H9 (cell line): ENCODE results near the gene USP26. TPM values are rescaled to one million over a fixed set of nuclear protein-coding genes. Genes with fewer than 3 reads are reported as not detected.
A peak's percentile ranks its signal among the peaks of the same experiment; 100 is the strongest.

Experiments used
- DNase-seq: peaks from one replicate; pipeline ENCODE4 v3.0.0-alpha.2; 2017
- H2AFZ ChIP-seq: one replicate; pipeline ENCODE4 v1.6.1; 2013; ENCODE audit warnings: mild to moderate bottlenecking, low read length, control low read depth, moderate library complexity
- H2AK5ac ChIP-seq: 2 replicates; pipeline ENCODE4 v1.6.1; 2013; ENCODE audit warnings: low read length, control low read depth, mixed read lengths; ENCODE audit not compliant: insufficient read length
- H2BK120ac ChIP-seq: one replicate; pipeline ENCODE4 v1.6.1; 2013; ENCODE audit warnings: low read depth, mild to moderate bottlenecking, low read length, control low read depth, inconsistent platforms; ENCODE audit not compliant: poor library complexity, severe bottlenecking
- H2BK12ac ChIP-seq: 2 replicates; pipeline ENCODE4 v1.6.1; 2013; ENCODE audit warnings: low read length, control low read depth, mixed read lengths, low read depth; ENCODE audit not compliant: insufficient read length
- H2BK15ac ChIP-seq: 2 replicates; pipeline ENCODE4 v1.6.1; 2013; ENCODE audit warnings: low read depth, low read length, control low read depth
- H2BK20ac ChIP-seq: one replicate; pipeline ENCODE4 v1.6.1; 2013; ENCODE audit warnings: low read depth, mild to moderate bottlenecking, low read length, control low read depth, inconsistent platforms; ENCODE audit not compliant: poor library complexity, severe bottlenecking
- H2BK5ac ChIP-seq: 2 replicates; pipeline ENCODE4 v1.6.1; 2013; ENCODE audit warnings: low read length, control low read depth, mixed read lengths; ENCODE audit not compliant: insufficient read length
- H3K14ac ChIP-seq: 2 replicates; pipeline ENCODE4 v1.6.1; 2013; ENCODE audit warnings: low read length, control low read depth; ENCODE audit not compliant: insufficient read depth
- H3K18ac ChIP-seq: 2 replicates; pipeline ENCODE4 v1.6.1; 2013; ENCODE audit warnings: low read depth, mild to moderate bottlenecking, mixed read lengths, low read length, control low read depth; ENCODE audit not compliant: insufficient read length
- H3K23ac ChIP-seq: 2 replicates; pipeline ENCODE4 v1.6.1; 2013; ENCODE audit warnings: low read length, control low read depth, mixed read lengths, low read depth; ENCODE audit not compliant: insufficient read length
- H3K23me2 ChIP-seq: 2 replicates; pipeline ENCODE4 v1.6.1; 2013; ENCODE audit warnings: low read depth, mild to moderate bottlenecking, mixed read lengths, low read length, control low read depth; ENCODE audit not compliant: insufficient read length, poor library complexity, severe bottlenecking
- H3K27ac ChIP-seq: 2 replicates; pipeline ENCODE4 v1.5.1; 2013; ENCODE audit warnings: low read length, control low read depth, mixed read lengths, low read depth; ENCODE audit not compliant: insufficient read length
- H3K27me3 ChIP-seq: 2 replicates; pipeline ENCODE4 v1.6.1; 2013; ENCODE audit warnings: low read length, control low read depth, inconsistent platforms; ENCODE audit not compliant: insufficient read depth
- H3K4ac ChIP-seq: 2 replicates; pipeline ENCODE4 v1.6.1; 2013; ENCODE audit warnings: low read depth, mild to moderate bottlenecking, control low read depth, inconsistent platforms, low read length, moderate library complexity
- H3K4me1 ChIP-seq: 2 replicates; pipeline ENCODE4 v1.6.1; 2013; ENCODE audit warnings: low read length, control low read depth, inconsistent platforms; ENCODE audit not compliant: insufficient read depth
- H3K4me2 ChIP-seq: 2 replicates; pipeline ENCODE4 v1.6.1; 2013; ENCODE audit warnings: low read length, control low read depth, mixed read lengths; ENCODE audit not compliant: insufficient read length, insufficient read depth
- H3K56ac ChIP-seq: 2 replicates; pipeline ENCODE4 v1.6.1; 2013; ENCODE audit warnings: low read depth, mild to moderate bottlenecking, mixed read lengths, low read length, control low read depth; ENCODE audit not compliant: insufficient read length
- H3K79me1 ChIP-seq: 2 replicates; pipeline ENCODE4 v1.6.1; 2013; ENCODE audit warnings: low read depth, mild to moderate bottlenecking, moderate library complexity, low read length, control low read depth, inconsistent platforms; ENCODE audit not compliant: insufficient read depth, poor library complexity, severe bottlenecking
- H3K79me2 ChIP-seq: 2 replicates; pipeline ENCODE4 v1.6.1; 2013; ENCODE audit warnings: low read length, control low read depth, inconsistent platforms; ENCODE audit not compliant: insufficient read depth
- H3K9ac ChIP-seq: 2 replicates; pipeline ENCODE4 v1.6.1; 2013; ENCODE audit warnings: low read length, control low read depth, mixed read lengths; ENCODE audit not compliant: insufficient read length; ENCODE audit errors: extremely low read depth
- H3K9me3 ChIP-seq: one replicate; pipeline ENCODE4 v1.6.1; 2013; ENCODE audit warnings: low read depth, low read length, inconsistent platforms; ENCODE audit not compliant: control insufficient read depth
- H3T11ph ChIP-seq: one replicate; pipeline ENCODE4 v1.6.1; 2013; ENCODE audit warnings: mild to moderate bottlenecking, low read length, control low read depth, inconsistent platforms
- H4K20me1 ChIP-seq: one replicate; pipeline ENCODE4 v1.6.1; 2013; ENCODE audit not compliant: control insufficient read depth, insufficient read length, insufficient read depth
- H4K5ac ChIP-seq: 2 replicates; pipeline ENCODE4 v1.6.1; 2013; ENCODE audit warnings: low read depth, mild to moderate bottlenecking, mixed read lengths, low read length, control low read depth; ENCODE audit not compliant: insufficient read length
- H4K8ac ChIP-seq: replicated peaks from 2 replicates; pipeline ENCODE4 v1.6.1; 2013; ENCODE audit warnings: low read length, control low read depth, mixed read lengths, low read depth; ENCODE audit not compliant: insufficient read length
- H4K91ac ChIP-seq: 2 replicates; pipeline ENCODE4 v1.6.1; 2013; ENCODE audit warnings: low read depth, mild to moderate bottlenecking, moderate library complexity, mixed read lengths, low read length, control low read depth; ENCODE audit not compliant: insufficient read length
- H3K27ac Mint-ChIP-seq, 3 experiments: 2 replicates in 2 of 3; 3 replicates in 1 of 3; pipeline ENCODE4 v1.8.0; 2020 to 2021; ENCODE audit warnings: mixed read lengths in 3 of 3, mild to moderate bottlenecking in 1 of 3, moderate library complexity in 1 of 3
- H3K27me3 Mint-ChIP-seq: 2 replicates; pipeline ENCODE4 v1.8.0; 2021; ENCODE audit warnings: low read depth, mild to moderate bottlenecking, moderate library complexity, mixed read lengths
- H3K36me3 Mint-ChIP-seq, 3 experiments: 2 replicates in 2 of 3; 3 replicates in 1 of 3; pipeline ENCODE4 v1.8.0; 2020 to 2021; ENCODE audit warnings: low read depth in 3 of 3, mixed read lengths in 3 of 3; ENCODE audit not compliant: insufficient read depth in 1 of 3
- H3K4me1 Mint-ChIP-seq, 2 experiments: 2 replicates each; pipeline ENCODE4 v1.8.0; 2020; ENCODE audit warnings: mixed read lengths in 2 of 2
- H3K4me3 Mint-ChIP-seq, 2 experiments: 2 replicates in 1 of 2; 3 replicates in 1 of 2; pipeline ENCODE4 v1.8.0; 2020 to 2021; ENCODE audit warnings: mild to moderate bottlenecking in 2 of 2, mixed read lengths in 2 of 2, moderate library complexity in 1 of 2
- H3K9me3 Mint-ChIP-seq, 2 experiments: 2 replicates in 1 of 2; 3 replicates in 1 of 2; pipeline ENCODE4 v1.8.0; 2020; ENCODE audit warnings: mild to moderate bottlenecking in 2 of 2, mixed read lengths in 2 of 2, moderate library complexity in 1 of 2
- CTCF ChIP-seq: fragments of 200-600 bp; sonication (generic); conservative IDR thresholded peaks from 3 replicates; pipeline ENCODE4 v1.8.0; 2021; ENCODE audit warnings: antibody characterized with exemption, mild to moderate bottlenecking
- WGBS: extraction: QIAGEN DNeasy Blood & Tissue Kit; methylation state at CpG from one replicate; pipeline ENCODE4 v1.1.7; 2013; ENCODE audit warnings: missing lambda C conversion rate, low lambda C conversion rate, mixed read lengths; ENCODE audit not compliant: insufficient read length; ENCODE audit errors: extremely low coverage; 5-methylcytosine and 5-hydroxymethylcytosine counted together
- total RNA-seq: library from RNA; stranded (reverse); gene quantifications from 2 replicates; pipeline ENCODE4 v1.2.1, GENCODE V29; 2021

The USP26 gene
- total RNA-seq, 1 experiment from 2014 or later = not detected

- Histone ChIP-seq H3K14ac (no peak overlapping the region), H3K79me1 (no peaks in the 10 kb centered on the region), H2BK5ac (no peak overlapping the region), H4K20me1 (no peaks in the 10 kb centered on the region), H2BK120ac (no peak overlapping the region), H3K4me2 (no peak overlapping the region), H3K56ac (no peak overlapping the region), H3K79me2 (no peaks in the 10 kb centered on the region), H2BK12ac (no peak overlapping the region), H3K9ac (no peak overlapping the region), H3K9me3 (peaks cover 6% of the 10 kb centered on the region), H2BK20ac (no peak overlapping the region), H3K18ac (no peak overlapping the region), H2AFZ (no peak overlapping the region), H3K23ac (no peak overlapping the region), H2BK15ac (no peak overlapping the region), H3K4me1 (no peaks in the 10 kb centered on the region), H3K23me2 (no peaks in the 10 kb centered on the region), H3T11ph (no peak overlapping the region), H4K8ac (no peak overlapping the region), H2AK5ac (no peak overlapping the region), H4K5ac (no peak overlapping the region), H4K91ac (no peak overlapping the region), H3K4ac (no peak overlapping the region), H3K27ac (no peak overlapping the region), H3K27me3 (no peaks in the 10 kb centered on the region)
- no peaks in the 10 kb centered on the region for H3K4me1 Mint-ChIP-seq
- no peak overlapping the region for H3K27ac Mint-ChIP-seq
- TF ChIP-seq CTCF = peak; percentile 90
- H3K36me3 Mint-ChIP-seq = peaks cover 10 to 19% (median 11%) of the 10 kb centered on the region in 3 experiments
- peaks cover 20 to 22% of the 10 kb centered on the region in 2 experiments for H3K9me3 Mint-ChIP-seq
- no peak for DNase-seq
- H3K4me3 Mint-ChIP-seq = no peak overlapping the region
- no CpG with 5 or more reads among the region's 2 CpGs for WGBS
- H3K27me3 Mint-ChIP-seq = peaks cover 6% of the 10 kb centered on the region
Measured at GRCh38 chrX:133005042-133005441, 91.9 kb downstream of the USP26 start.
